Urinary bladder (tissue), 4 donors: Measurements from ENCODE around the gene RASD1. TPM values are rescaled to one million over a fixed set of nuclear protein-coding genes. Genes with fewer than 3 reads are reported as not detected.

Experiments
- DNase-seq: peaks from one replicate; pipeline ENCODE4 v3.0.0-alpha.2; 2015; ENCODE audit errors: extremely low spot score
- H3K27ac ChIP-seq: one replicate; pipeline ENCODE4 v1.5.1; 2013; ENCODE audit warnings: low read depth, mild to moderate bottlenecking, moderate library complexity
- H3K36me3 ChIP-seq: one replicate; pipeline ENCODE4 v1.6.1; 2013; ENCODE audit warnings: mild to moderate bottlenecking, moderate library complexity; ENCODE audit not compliant: insufficient read depth
- H3K4me1 ChIP-seq: one replicate; pipeline ENCODE4 v1.6.1; 2013; ENCODE audit warnings: mild to moderate bottlenecking, moderate library complexity; ENCODE audit not compliant: insufficient read depth
- H3K4me3 ChIP-seq: one replicate; pipeline ENCODE4 v1.5.1; 2013; ENCODE audit warnings: low read depth, low read length
- WGBS: extraction: QIAGEN DNeasy Blood & Tissue Kit; methylation state at CpG from one replicate; pipeline ENCODE4 v1.1.7; 2013; 5-methylcytosine and 5-hydroxymethylcytosine counted together
- polyA plus RNA-seq: library from polyadenylated mRNA; stranded (reverse); fragments of 200-250 nt; gene quantifications from one replicate; pipeline ENCODE4 v1.2.3, GENCODE V29; 2013
- total RNA-seq: library from RNA; depleted of rRNA; stranded (reverse); fragments of >200 nt; gene quantifications from one replicate; pipeline ENCODE4 v1.2.3, GENCODE V29; 2014
- donor health status: healthy with polysubstance abuse.
- donor health status: healthy.

RASD1 gene
- total and polyA plus RNA-seq, 2 donors, result 2.6 to 12.5 TPM

GRCh38 chr17:17535957-17536356 is 39.8 kb upstream of the RASD1 start:
- DNase-seq, result no peak
- H3K4me1 ChIP-seq, result no peaks in the 10 kb centered on the region
- H3K4me3 ChIP-seq, result no peak overlapping the region
- no peak overlapping the region for H3K27ac ChIP-seq
- WGBS, result 83% methylated on average over 7 of the region's 7 CpGs
- H3K36me3 ChIP-seq, result no peaks in the 10 kb centered on the region

GRCh38 chr17:17533901-17534441 is 37.8 kb upstream of the RASD1 start:
- 78% methylated on average over 3 of the region's 3 CpGs for WGBS
- no peak overlapping the region for H3K27ac ChIP-seq
- DNase-seq, result no peak
- H3K36me3 ChIP-seq, result no peaks in the 10 kb centered on the region
- H3K4me1 ChIP-seq, result no peaks in the 10 kb centered on the region
- no peak overlapping the region for H3K4me3 ChIP-seq

DNA sequence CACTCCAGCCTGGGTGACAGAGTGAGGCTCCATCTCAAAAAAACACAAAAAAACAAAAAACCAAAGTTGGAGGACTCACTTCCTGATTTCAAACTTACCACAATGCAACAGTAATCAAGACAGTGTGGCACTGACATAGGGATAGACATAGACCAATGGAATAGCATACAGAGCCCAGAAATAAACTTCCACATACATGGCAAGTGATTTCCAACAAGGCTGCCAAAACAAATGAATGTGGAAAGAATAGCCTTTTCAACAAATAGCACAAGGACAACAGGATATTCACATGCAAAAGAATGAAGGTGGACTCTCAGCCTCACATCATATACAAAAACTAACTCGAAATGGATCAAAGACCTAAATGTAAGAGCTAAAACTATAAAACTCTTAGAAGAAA is 36.8 kb upstream of the RASD1 start:
- Histone ChIP-seq H3K36me3 (no peaks in the 10 kb centered on the region), H3K4me1 (no peaks in the 10 kb centered on the region), H3K4me3 (no peak overlapping the region), H3K27ac (no peak overlapping the region)
- WGBS, result 79% methylated on average over 1 of the region's 1 CpG
- DNase-seq, result no peak

DNA sequence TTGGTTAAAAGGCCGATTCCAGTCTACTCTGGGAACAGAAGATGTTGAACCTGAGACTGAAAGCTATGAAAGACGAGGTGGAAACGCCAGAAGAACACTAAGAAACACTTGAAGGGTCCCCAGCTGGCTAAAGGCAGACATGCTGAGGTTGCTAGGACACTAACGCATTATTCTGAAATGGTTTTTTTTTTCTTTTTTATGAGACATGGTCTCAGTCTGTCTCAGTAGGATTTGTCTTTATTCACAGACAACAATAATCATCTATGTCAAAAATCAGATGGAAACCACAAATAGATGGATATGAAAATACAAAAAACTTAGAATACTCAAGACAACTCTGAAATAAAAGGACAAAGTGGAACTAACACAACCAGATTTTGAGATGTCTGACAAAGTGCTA is 35.0 kb upstream of the RASD1 start:
- Histone ChIP-seq H3K36me3 (no peaks in the 10 kb centered on the region), H3K4me1 (no peaks in the 10 kb centered on the region), H3K4me3 (no peak overlapping the region), H3K27ac (no peak overlapping the region)
- WGBS, result 82% methylated on average over 4 of the region's 4 CpGs
- no peak for DNase-seq

DNA sequence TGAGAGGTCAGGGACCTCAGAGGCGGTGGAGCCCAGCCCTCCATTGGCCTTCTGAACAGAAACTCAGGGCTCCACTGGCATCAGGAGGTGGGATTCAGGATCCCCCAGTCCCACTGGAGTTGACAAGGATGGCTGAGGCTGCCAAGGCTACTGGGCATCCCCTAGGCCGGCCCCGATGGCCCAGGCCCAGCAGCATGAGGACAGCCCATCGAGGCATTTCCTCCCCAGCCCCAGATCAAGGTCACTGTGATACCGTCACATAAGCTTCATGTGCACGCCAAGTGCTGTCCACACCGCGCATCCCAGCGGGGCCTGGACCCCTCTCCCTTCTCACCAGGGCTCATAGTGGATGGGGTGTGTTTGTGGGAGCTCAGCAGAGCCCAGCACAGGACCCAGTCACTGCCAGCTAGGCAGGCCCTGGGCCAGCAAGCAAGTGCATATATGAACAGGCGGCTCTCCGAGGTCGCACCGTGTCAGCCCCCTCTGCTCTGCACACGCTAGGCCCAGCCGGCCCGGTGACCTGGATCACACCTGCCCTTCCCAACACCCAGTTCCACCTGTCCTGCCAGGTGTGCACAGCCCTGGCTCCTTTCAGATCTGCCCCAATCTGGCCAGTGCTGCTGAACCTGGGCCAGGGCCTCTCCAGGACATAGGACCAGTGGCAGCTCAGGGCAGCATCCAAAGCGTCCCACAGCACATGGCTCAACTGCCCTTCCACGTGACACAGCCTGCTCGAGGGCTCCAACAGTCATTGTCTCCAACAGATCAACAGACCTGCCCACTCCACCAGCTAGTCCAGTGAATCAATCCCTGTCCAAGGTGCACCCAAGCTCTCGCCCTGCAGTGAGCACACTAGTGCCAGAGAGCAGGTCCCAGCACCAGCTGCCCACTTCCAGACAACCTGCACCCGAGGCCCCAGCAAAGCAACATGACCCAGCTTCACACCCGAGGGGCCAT is 32.8 kb upstream of the RASD1 start:
- Histone ChIP-seq H3K36me3 (no peaks in the 10 kb centered on the region), H3K4me3 (no peak overlapping the region), H3K4me1 (no peaks in the 10 kb centered on the region), H3K27ac (no peak overlapping the region)
- 93% methylated on average over 22 of the region's 22 CpGs for WGBS
- DNase-seq, result no peak

GRCh38 chr17:17527956-17528500 is 31.8 kb upstream of the RASD1 start:
- Histone ChIP-seq H3K4me3 (no peak overlapping the region), H3K4me1 (no peaks in the 10 kb centered on the region), H3K27ac (no peak overlapping the region), H3K36me3 (no peaks in the 10 kb centered on the region)
- WGBS, result 79% methylated on average over 17 of the region's 17 CpGs
- no peak for DNase-seq

- no peaks in the 10 kb centered on the region for H3K4me1 ChIP-seq
- 94% methylated on average over 11 of the region's 11 CpGs for WGBS
- DNase-seq, result no peak
- H3K36me3 ChIP-seq, result no peaks in the 10 kb centered on the region
- H3K4me3 ChIP-seq, result no peak overlapping the region
- no peak overlapping the region for H3K27ac ChIP-seq
These were observed 31.3 kb upstream of the RASD1 start for GRCh38 chr17:17527534-17527933.

GRCh38 chr17:17526369-17526768 is 30.2 kb upstream of the RASD1 start:
- no peaks in the 10 kb centered on the region for H3K4me1 ChIP-seq
- H3K4me3 ChIP-seq, result no peak overlapping the region
- H3K27ac ChIP-seq, result no peak overlapping the region
- H3K36me3 ChIP-seq, result no peaks in the 10 kb centered on the region
- DNase-seq, result no peak
- WGBS, result 56% methylated on average over 14 of the region's 14 CpGs

DNA sequence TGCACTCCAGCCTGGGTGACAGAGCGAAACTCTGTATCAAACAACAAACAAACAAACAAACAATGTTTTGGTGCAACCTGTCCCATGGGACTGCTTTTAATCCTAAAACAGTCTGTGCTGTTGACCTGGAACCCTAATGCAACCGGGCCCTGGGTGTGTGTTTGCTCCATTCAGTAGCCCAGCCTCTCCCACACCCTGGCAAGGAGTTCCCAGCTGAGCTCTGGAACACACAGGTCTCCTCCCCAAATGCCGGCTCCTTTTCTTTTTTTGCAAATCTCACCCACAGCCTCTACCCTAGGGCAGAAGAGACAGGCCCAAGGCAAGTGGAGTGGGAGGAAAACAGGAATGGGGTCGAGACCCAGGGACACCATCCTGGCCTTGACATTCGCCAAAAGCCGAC is 29.8 kb upstream of the RASD1 start:
- Histone ChIP-seq H3K27ac (no peak overlapping the region), H3K4me1 (no peaks in the 10 kb centered on the region), H3K36me3 (no peaks in the 10 kb centered on the region), H3K4me3 (no peak overlapping the region)
- 79% methylated on average over 6 of the region's 6 CpGs for WGBS
- DNase-seq, result no peak

GRCh38 chr17:17525311-17525710 is 29.1 kb upstream of the RASD1 start:
- no peaks in the 10 kb centered on the region for H3K36me3 ChIP-seq
- DNase-seq, result no peak
- 89% methylated on average over 15 of the region's 15 CpGs for WGBS
- no peak overlapping the region for H3K27ac ChIP-seq
- H3K4me1 ChIP-seq, result no peaks in the 10 kb centered on the region
- H3K4me3 ChIP-seq, result no peak overlapping the region

- DNase-seq, result no peak
- Histone ChIP-seq H3K27ac (no peak overlapping the region), H3K36me3 (no peaks in the 10 kb centered on the region), H3K4me1 (no peaks in the 10 kb centered on the region), H3K4me3 (no peak overlapping the region)
- 84% methylated on average over 19 of the region's 19 CpGs for WGBS
These were observed 27.7 kb upstream of the RASD1 start for GRCh38 chr17:17523731-17524490.

DNA sequence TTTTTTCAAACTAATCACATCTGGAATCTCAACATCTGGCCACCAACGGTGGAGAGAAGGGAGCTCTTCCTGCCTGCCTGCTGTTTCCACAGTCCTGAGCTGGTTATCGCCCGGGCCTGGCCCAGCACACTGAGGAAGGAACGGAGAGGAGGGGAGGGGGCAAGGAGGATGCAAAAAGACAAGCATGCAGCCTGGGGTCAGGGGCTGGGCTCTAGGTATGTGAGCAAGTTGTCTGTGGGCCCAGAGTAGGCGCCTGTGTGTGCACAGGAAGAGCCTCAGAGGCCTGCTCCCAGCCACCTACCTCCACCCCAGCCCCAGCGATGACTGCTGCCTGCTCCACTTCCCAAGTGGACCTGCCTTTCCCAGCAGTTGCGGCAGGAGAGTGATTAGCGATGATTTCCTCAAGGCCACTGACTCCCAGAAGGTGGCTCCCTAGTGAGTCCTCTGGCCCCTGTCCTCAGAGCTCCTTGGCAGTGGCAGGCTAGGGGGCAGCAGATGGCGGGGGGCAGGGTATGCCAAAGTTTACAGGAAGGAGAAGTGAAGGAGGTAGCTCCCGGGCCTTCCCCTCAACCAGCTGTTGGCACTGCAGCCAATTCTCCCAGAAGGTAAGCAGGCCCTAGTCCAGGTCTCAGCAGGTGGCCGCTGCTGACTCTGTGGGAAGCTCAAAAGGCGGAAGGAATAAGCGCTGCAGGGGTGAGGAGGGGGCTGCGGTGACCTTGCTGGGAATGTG is 27.0 kb upstream of the RASD1 start:
- DNase-seq, result no peak
- Histone ChIP-seq H3K4me1 (no peaks in the 10 kb centered on the region), H3K4me3 (no peak overlapping the region), H3K36me3 (no peaks in the 10 kb centered on the region), H3K27ac (no peak overlapping the region)
- 69% methylated on average over 14 of the region's 14 CpGs for WGBS

DNA sequence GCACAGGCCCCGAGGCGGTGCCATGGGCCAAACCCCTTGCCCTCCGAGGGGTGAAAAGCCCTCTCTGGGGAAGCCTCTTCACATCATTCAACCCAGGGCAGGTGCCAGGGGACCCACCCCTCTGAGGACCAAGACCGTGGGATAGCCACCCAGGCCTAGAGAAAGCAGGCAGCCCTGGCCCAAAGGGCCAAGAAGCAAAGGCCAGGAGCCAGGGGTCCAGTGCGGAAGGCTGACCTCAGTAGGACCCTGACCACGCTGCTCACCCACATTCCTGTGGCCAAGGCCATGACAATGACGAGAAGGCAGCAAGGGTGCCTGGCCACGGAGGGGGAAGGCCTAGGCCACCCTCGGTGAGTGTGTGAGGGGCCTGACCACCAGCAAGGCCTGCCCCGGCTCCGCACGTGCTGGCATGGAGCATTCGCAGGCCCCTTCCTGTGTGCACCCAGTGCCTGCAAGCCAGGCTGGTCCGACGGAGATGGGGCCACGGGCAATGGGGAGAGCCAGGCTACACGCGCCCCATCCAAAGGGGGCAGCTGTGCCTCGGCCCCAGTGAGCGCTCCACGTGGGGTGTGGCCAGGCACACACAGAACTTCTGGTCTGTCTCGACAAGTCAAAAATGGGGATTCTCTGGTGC is 24.5 kb upstream of the RASD1 start:
- Histone ChIP-seq H3K4me1 (no peaks in the 10 kb centered on the region), H3K4me3 (no peak overlapping the region), H3K27ac (no peak overlapping the region), H3K36me3 (no peaks in the 10 kb centered on the region)
- 94% methylated on average over 22 of the region's 22 CpGs for WGBS
- no peak for DNase-seq
